ENCODE measurements around the gene TMPRSS12. TPM values are rescaled to one million over a fixed set of nuclear protein-coding genes. Genes with fewer than 3 reads are reported as not detected.
"Not testable (repeated sequence)": the region's sequence is repeated elsewhere in the genome, so short reads cannot be mapped to it uniquely, and the experiment has no call there.

The TMPRSS12 gene
- total RNA-seq, 1 donor from 2014 or later: not detected

- Histone ChIP-seq H3K9me3 (peaks cover 2% of the 10 kb centered on the region), H3K27ac (no peak overlapping the region), H3K36me3 (no peaks in the 10 kb centered on the region), H3K4me3 (no peak overlapping the region), H3K4me1 (no peaks in the 10 kb centered on the region), H3K27me3 (no peaks in the 10 kb centered on the region)
- TF ChIP-seq CTCF (IDR thresholded peaks at IDR 0.05): no peak
- ATAC-seq (no peak), DNase-seq (no peak)
- intact Hi-C loops (cut with DNase I): no loop called here
Observed at GRCh38 chr12:50865266-50865665, 22.5 kb downstream of the TMPRSS12 start.

- H3K36me3 ChIP-seq; ATAC-seq; H3K4me3 ChIP-seq; H3K27ac ChIP-seq; H3K4me1 ChIP-seq; DNase-seq; H3K27me3 ChIP-seq; intact Hi-C loops (cut with DNase I); H3K9me3 ChIP-seq: not testable (repeated sequence)
Observed at GRCh38 chr12:50868881-50869280, 26.2 kb downstream of the TMPRSS12 start.

- DNase-seq (no peak), ATAC-seq (no peak)
- Histone ChIP-seq H3K4me3 (no peak overlapping the region), H3K27ac (no peak overlapping the region), H3K4me1 (no peaks in the 10 kb centered on the region), H3K27me3 (no peaks in the 10 kb centered on the region), H3K9me3 (peaks cover 7% of the 10 kb centered on the region), H3K36me3 (no peaks in the 10 kb centered on the region)
- intact Hi-C loops (cut with DNase I): no loop called here
- TF ChIP-seq CTCF (IDR thresholded peaks at IDR 0.05): no peak
Observed at GRCh38 chr12:50882563-50882962, 39.8 kb downstream of the TMPRSS12 start.

- TF ChIP-seq CTCF (IDR thresholded peaks at IDR 0.05): no peak
- H3K4me1 ChIP-seq: no peaks in the 10 kb centered on the region
Observed at GRCh38 chr12:50887191-50887590, 44.5 kb downstream of the TMPRSS12 start.

GRCh38 chr12:50888666-50889065, 45.9 kb downstream of the TMPRSS12 start:
- no peak for TF ChIP-seq CTCF (IDR thresholded peaks at IDR 0.05)
- H3K27me3 ChIP-seq: no peaks in the 10 kb centered on the region

More at GRCh38 chr12:50887191-50887590, 44.5 kb downstream of the TMPRSS12 start:
- H3K9me3 ChIP-seq: peaks cover 6% of the 10 kb centered on the region
- intact Hi-C loops (cut with DNase I): no loop called here
- no peaks in the 10 kb centered on the region for H3K36me3 ChIP-seq
- DNase-seq: no peak
- ATAC-seq: no peak
- H3K27ac ChIP-seq: no peak overlapping the region
- no peak overlapping the region for H3K4me3 ChIP-seq
- H3K27me3 ChIP-seq: no peaks in the 10 kb centered on the region

GRCh38 chr12:50894241-50894640, 51.5 kb downstream of the TMPRSS12 start:
- no peaks in the 10 kb centered on the region for H3K4me1 ChIP-seq
- no peak for TF ChIP-seq CTCF (IDR thresholded peaks at IDR 0.05)
- H3K4me3 ChIP-seq: no peak overlapping the region
- intact Hi-C loops (cut with DNase I): no loop called here
- no peak for ATAC-seq
- H3K27me3 ChIP-seq: no peaks in the 10 kb centered on the region
- DNase-seq: no peak
- H3K36me3 ChIP-seq: no peaks in the 10 kb centered on the region
- no peaks in the 10 kb centered on the region for H3K9me3 ChIP-seq
- H3K27ac ChIP-seq: no peak overlapping the region

More at GRCh38 chr12:50888666-50889065, 45.9 kb downstream of the TMPRSS12 start:
- Histone ChIP-seq H3K27ac (no peak overlapping the region), H3K4me3 (no peak overlapping the region), H3K9me3 (no peaks in the 10 kb centered on the region), H3K36me3 (no peaks in the 10 kb centered on the region), H3K4me1 (no peaks in the 10 kb centered on the region)
- no peak for DNase-seq
- no peak for ATAC-seq
- intact Hi-C loops (cut with DNase I): no loop called here

Measured in upper lobe of right lung (tissue), 1 donor.